Osteoblast (primary cell): Measurements from ENCODE around the gene PGBD1. TPM values are rescaled to one million over a fixed set of nuclear protein-coding genes. Genes with fewer than 3 reads are reported as not detected.
"Not testable (repeated sequence)": the region's sequence is repeated elsewhere in the genome, so short reads cannot be mapped to it uniquely, and the experiment has no call there.

Experiments used
- DNase-seq: peaks from one replicate; pipeline ENCODE4 v3.0.0; 2011; ENCODE audit warnings: low spot score, mixed read lengths; ENCODE audit not compliant: insufficient read length; ENCODE audit errors: missing footprints
- H2AFZ ChIP-seq: 2 replicates; pipeline ENCODE4 v1.6.0; 2011; ENCODE audit warnings: mild to moderate bottlenecking, low read length
- H3K27ac ChIP-seq: 2 replicates; pipeline ENCODE4 v1.5.1; 2011; ENCODE audit warnings: mild to moderate bottlenecking, low read depth, low read length, moderate library complexity
- H3K27me3 ChIP-seq: 2 replicates; pipeline ENCODE4 v1.6.0; 2012; ENCODE audit warnings: mild to moderate bottlenecking, control low read depth, inconsistent platforms, low read length, moderate library complexity; ENCODE audit not compliant: insufficient read depth
- H3K36me3 ChIP-seq: 2 replicates; pipeline ENCODE4 v1.5.1; 2011; ENCODE audit warnings: mild to moderate bottlenecking, low read length, control low read depth, moderate library complexity; ENCODE audit not compliant: insufficient read depth
- H3K4me1 ChIP-seq: 2 replicates; pipeline ENCODE4 v1.5.1; 2011; ENCODE audit warnings: mild to moderate bottlenecking, low read length, control low read depth, moderate library complexity; ENCODE audit not compliant: insufficient read depth
- H3K4me2 ChIP-seq: 2 replicates; pipeline ENCODE4 v1.6.0; 2011; ENCODE audit warnings: mild to moderate bottlenecking, low read length; ENCODE audit not compliant: insufficient read depth
- H3K4me3 ChIP-seq: fragments of 200-600 bp; sonication (generic); 3 replicates; pipeline ENCODE4 v1.5.1; 2012; ENCODE audit warnings: mild to moderate bottlenecking, low read length, inconsistent platforms; ENCODE audit not compliant: insufficient read depth
- H3K79me2 ChIP-seq: 2 replicates; pipeline ENCODE4 v1.6.0; 2012; ENCODE audit warnings: mild to moderate bottlenecking, low read length, control low read depth, inconsistent platforms; ENCODE audit not compliant: insufficient read depth
- H3K9me3 ChIP-seq: 2 replicates; pipeline ENCODE4 v1.5.1; 2011; ENCODE audit warnings: low read depth, low read length, control low read depth
- H4K20me1 ChIP-seq: 2 replicates; pipeline ENCODE4 v1.6.0; 2012; ENCODE audit warnings: mild to moderate bottlenecking, low read length, control low read depth; ENCODE audit not compliant: insufficient read depth
- total RNA-seq: library from RNA; depleted of rRNA; stranded (reverse); fragments of >200 nt; gene quantifications from 2 replicates; pipeline ENCODE4 v1.2.3, GENCODE V29; 2012
- TF ChIP-seq, protein P1 (sequence below): IDR thresholded peaks from 2 replicates; pipeline ENCODE4 v1.5.1; 2011; ENCODE audit warnings: mild to moderate bottlenecking, low read depth, low read length, moderate library complexity; ENCODE audit errors: extremely low read depth

Gene PGBD1
- total RNA-seq, 1 donor: 6.2 TPM

- Histone ChIP-seq H3K79me2 (no peaks in the 10 kb centered on the region), H3K36me3 (no peaks in the 10 kb centered on the region), H3K4me3 (no peak overlapping the region), H3K27me3 (no peaks in the 10 kb centered on the region), H3K27ac (no peak overlapping the region), H2AFZ (no peak overlapping the region), H3K4me1 (no peaks in the 10 kb centered on the region), H3K4me2 (no peak overlapping the region), H4K20me1 (no peaks in the 10 kb centered on the region), H3K9me3 (no peaks in the 10 kb centered on the region)
- TF ChIP-seq, protein P1, sequence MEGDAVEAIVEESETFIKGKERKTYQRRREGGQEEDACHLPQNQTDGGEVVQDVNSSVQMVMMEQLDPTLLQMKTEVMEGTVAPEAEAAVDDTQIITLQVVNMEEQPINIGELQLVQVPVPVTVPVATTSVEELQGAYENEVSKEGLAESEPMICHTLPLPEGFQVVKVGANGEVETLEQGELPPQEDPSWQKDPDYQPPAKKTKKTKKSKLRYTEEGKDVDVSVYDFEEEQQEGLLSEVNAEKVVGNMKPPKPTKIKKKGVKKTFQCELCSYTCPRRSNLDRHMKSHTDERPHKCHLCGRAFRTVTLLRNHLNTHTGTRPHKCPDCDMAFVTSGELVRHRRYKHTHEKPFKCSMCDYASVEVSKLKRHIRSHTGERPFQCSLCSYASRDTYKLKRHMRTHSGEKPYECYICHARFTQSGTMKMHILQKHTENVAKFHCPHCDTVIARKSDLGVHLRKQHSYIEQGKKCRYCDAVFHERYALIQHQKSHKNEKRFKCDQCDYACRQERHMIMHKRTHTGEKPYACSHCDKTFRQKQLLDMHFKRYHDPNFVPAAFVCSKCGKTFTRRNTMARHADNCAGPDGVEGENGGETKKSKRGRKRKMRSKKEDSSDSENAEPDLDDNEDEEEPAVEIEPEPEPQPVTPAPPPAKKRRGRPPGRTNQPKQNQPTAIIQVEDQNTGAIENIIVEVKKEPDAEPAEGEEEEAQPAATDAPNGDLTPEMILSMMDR: no peak
- DNase-seq: no peak
Measured at GRCh38 chr6:28311139-28311823, 29.9 kb downstream of the PGBD1 start.

DNA sequence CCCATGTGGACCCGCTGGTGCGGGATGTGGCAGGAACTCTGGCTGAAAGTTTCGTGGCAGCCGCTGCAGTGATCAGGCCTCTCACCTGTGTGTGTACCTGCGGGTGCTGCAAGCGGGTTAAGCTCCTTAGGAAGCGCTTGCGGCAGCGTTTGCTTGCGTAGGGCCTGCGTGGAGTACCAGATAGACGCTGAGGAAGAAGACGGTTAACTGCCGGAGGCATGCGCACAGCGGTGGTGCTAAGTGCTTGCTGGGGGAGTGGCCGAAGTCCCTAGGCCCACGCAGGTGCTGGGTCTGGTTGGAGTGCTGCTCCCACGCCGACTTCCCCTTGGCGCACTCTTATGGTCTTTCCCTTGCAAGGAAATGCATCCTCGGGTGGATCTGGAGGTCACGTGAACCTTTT, 31.6 kb downstream of the PGBD1 start:
- Histone ChIP-seq H3K79me2 (no peaks in the 10 kb centered on the region), H3K9me3 (no peaks in the 10 kb centered on the region), H3K4me2 (no peak overlapping the region), H3K27me3 (no peaks in the 10 kb centered on the region), H4K20me1 (no peaks in the 10 kb centered on the region), H2AFZ (no peak overlapping the region), H3K36me3 (no peaks in the 10 kb centered on the region), H3K27ac (no peak overlapping the region), H3K4me1 (no peaks in the 10 kb centered on the region), H3K4me3 (no peak overlapping the region)
- TF ChIP-seq, protein P1: no peak
- DNase-seq: no peak

DNA sequence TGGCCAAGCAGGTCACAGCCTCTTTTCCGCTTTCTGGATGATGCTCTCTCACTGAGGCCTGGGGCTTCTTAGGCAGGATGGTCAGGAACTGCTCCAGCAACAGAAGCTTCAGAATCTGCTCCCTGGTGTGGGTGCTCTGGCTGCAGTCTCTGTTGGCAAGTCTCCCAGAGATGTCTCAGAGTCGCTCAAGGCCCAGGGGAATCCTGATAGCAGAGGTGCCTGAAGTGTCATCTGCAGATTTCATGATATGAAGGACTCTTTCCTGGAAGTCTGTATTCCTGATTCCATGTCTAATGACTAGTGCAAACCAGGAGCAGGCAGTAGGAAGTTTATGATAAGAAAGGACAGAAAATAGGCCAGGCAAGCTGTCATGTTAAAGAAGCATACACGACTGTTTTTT, 34.3 kb downstream of the PGBD1 start:
- DNase-seq: peak; percentile 46
- H3K4me3 ChIP-seq: no peak overlapping the region

GRCh38 chr6:28317866-28318265, 36.5 kb downstream of the PGBD1 start:
- H4K20me1 ChIP-seq, H3K4me3 ChIP-seq, H2AFZ ChIP-seq, H3K27ac ChIP-seq, H3K79me2 ChIP-seq, H3K36me3 ChIP-seq, H3K4me1 ChIP-seq, H3K27me3 ChIP-seq, H3K9me3 ChIP-seq, DNase-seq, H3K4me2 ChIP-seq: not testable (repeated sequence)

More for the DNA sequence above, 34.3 kb downstream of the PGBD1 start:
- H3K27me3 ChIP-seq: no peaks in the 10 kb centered on the region
- TF ChIP-seq, protein P1: no peak
- H3K27ac ChIP-seq: no peak overlapping the region
- no peaks in the 10 kb centered on the region for H3K9me3 ChIP-seq
- H3K79me2 ChIP-seq: no peaks in the 10 kb centered on the region
- no peaks in the 10 kb centered on the region for H4K20me1 ChIP-seq
- H2AFZ ChIP-seq: no peak overlapping the region
- no peaks in the 10 kb centered on the region for H3K36me3 ChIP-seq
- no peak overlapping the region for H3K4me2 ChIP-seq
- no peaks in the 10 kb centered on the region for H3K4me1 ChIP-seq
